HCT116 (cell line): ENCODE results near the gene SPDL1. TPM values are rescaled to one million over a fixed set of nuclear protein-coding genes. Genes with fewer than 3 reads are reported as not detected.

Experiments used
- ATAC-seq: fragments of 200-7000 bp; cut with Tn5 transposase; 2 replicates; pipeline ENCODE4 v1.9.1; 2020; ENCODE audit warnings: mild to moderate bottlenecking, moderate library complexity
- BruUV-seq: library from RNA; stranded (reverse); fragments of 400-500 nt; replicated peaks from 2 replicates; lab custom pipeline; 2021; lab: Mats Ljungman, UMichigan
- CTCF ChIA-PET: fragments of 300-600 bp; sonication (Branson Sonifier 250); formaldehyde crosslinking; loops from one replicate; lab custom pipeline; 2021; ENCODE audit warnings: antibody characterized with exemption; lab: Charles Lee
- POLR2A ChIA-PET: fragments of 300-600, 350-600 bp; sonication (Branson Sonifier 250); formaldehyde crosslinking; loops from one replicate; lab custom pipeline; 2021; ENCODE audit warnings: antibody characterized with exemption; lab: Charles Lee
- RAD21 ChIA-PET, 2 experiments: fragments of 300-600 bp; sonication (Branson Sonifier 250); formaldehyde crosslinking; loops; one replicate each; lab custom pipeline; 2023; ENCODE audit warnings: low total read pairs in 2 of 2; ENCODE audit not compliant: uncharacterized antibody in 2 of 2, unreplicated experiment in 2 of 2, low non-redundant PET in 1 of 2; lab: Charles Lee
- DNase-seq: peaks from one replicate; pipeline ENCODE4 v3.0.0-alpha.2; 2010; ENCODE audit warnings: low read depth, low spot score
- H2AFZ ChIP-seq: fragments of 200-600 bp; shearing (Covaris generic), sonication (generic); 2 replicates; pipeline ENCODE4 v1.6.1; 2017; ENCODE audit warnings: low read depth, mixed run types, mixed read lengths, antibody characterized with exemption, low read length; ENCODE audit not compliant: poor library complexity, severe bottlenecking
- H3K27ac ChIP-seq: 2 replicates; pipeline ENCODE4 v1.5.1; 2012; ENCODE audit warnings: low read depth, low read length
- H3K27me3 ChIP-seq: fragments of 200-600 bp; sonication (generic); 2 replicates; pipeline ENCODE4 v1.6.1; 2016; ENCODE audit warnings: mixed run types, low read length, mixed read lengths; ENCODE audit not compliant: insufficient read depth
- H3K36me3 ChIP-seq, 2 experiments: fragments of 200-500 bp in 1 of 2; fragments of 200-600 bp in 1 of 2; sonication (Bioruptor generic) in 1 of 2; sonication (generic) in 1 of 2; 2 replicates each; pipeline versions ENCODE4 v1.5.1 to v1.6.1; 2014 to 2016; ENCODE audit warnings: low read length in 2 of 2, inconsistent platforms in 1 of 2, mixed read lengths in 1 of 2, mixed run types in 1 of 2; ENCODE audit not compliant: insufficient read depth in 2 of 2, control insufficient read depth in 1 of 2
- H3K4me1 ChIP-seq, 2 experiments: fragments of 200-600 bp in 1 of 2; sonication (generic) in 1 of 2; 2 replicates each; pipeline versions ENCODE4 v1.5.1 to v1.6.1; 2012 to 2017; ENCODE audit warnings: low read length in 2 of 2, inconsistent platforms in 1 of 2, mild to moderate bottlenecking in 1 of 2, mixed read lengths in 1 of 2, mixed run types in 1 of 2, moderate library complexity in 1 of 2; ENCODE audit not compliant: insufficient read depth in 2 of 2, control insufficient read depth in 1 of 2
- H3K4me2 ChIP-seq: fragments of 200-600 bp; sonication (generic); 2 replicates; pipeline ENCODE4 v1.6.1; 2017; ENCODE audit warnings: mixed run types, low read length, mixed read lengths
- H3K4me3 ChIP-seq, 2 experiments: fragments of 200-600 bp in 1 of 2; sonication (generic) in 1 of 2; replicated peaks in 1 of 2; 2 replicates each; pipeline ENCODE4 v1.5.1; 2011 to 2016; ENCODE audit warnings: low read length in 2 of 2, control low read depth in 1 of 2, low read depth in 1 of 2, mild to moderate bottlenecking in 1 of 2, mixed read lengths in 1 of 2, mixed run types in 1 of 2
- H3K79me2 ChIP-seq: fragments of 200-600 bp; sonication (generic); 2 replicates; pipeline ENCODE4 v1.6.1; 2017; ENCODE audit warnings: mild to moderate bottlenecking, mixed run types, low read length, moderate library complexity, mixed read lengths; ENCODE audit not compliant: insufficient read depth
- H3K9ac ChIP-seq: fragments of 200-600 bp; sonication (generic); 2 replicates; pipeline ENCODE4 v1.6.1; 2016; ENCODE audit warnings: low read length, mixed read lengths
- H3K9me2 ChIP-seq: fragments of 200-600 bp; sonication (generic), shearing (Covaris generic); 2 replicates; pipeline ENCODE4 v1.6.1; 2017; ENCODE audit warnings: mixed run types, mild to moderate bottlenecking, moderate library complexity; ENCODE audit not compliant: insufficient read depth
- H3K9me3 ChIP-seq, 2 experiments: fragments of 200-500 bp in 1 of 2; fragments of 200-600 bp in 1 of 2; sonication (Bioruptor generic) in 1 of 2; sonication (generic) in 1 of 2; 2 replicates each; pipeline ENCODE4 v1.6.1; 2014 to 2017; ENCODE audit warnings: low read length in 2 of 2, mixed read lengths in 2 of 2, inconsistent platforms in 1 of 2, low read depth in 1 of 2, mild to moderate bottlenecking in 1 of 2, mixed run types in 1 of 2, moderate library complexity in 1 of 2; ENCODE audit not compliant: control insufficient read depth in 1 of 2, insufficient read depth in 1 of 2
- H4K20me1 ChIP-seq: fragments of 200-600 bp; sonication (generic), shearing (Covaris generic); 2 replicates; pipeline ENCODE4 v1.6.1; 2017; ENCODE audit warnings: mixed run types, mild to moderate bottlenecking, moderate library complexity; ENCODE audit not compliant: insufficient read depth
- ATF3 ChIP-seq: IDR thresholded peaks from 2 replicates; pipeline ENCODE4 v1.6.1; 2012
- CBX3 ChIP-seq: IDR thresholded peaks from 2 replicates; pipeline ENCODE4 v1.6.1; 2012; ENCODE audit warnings: low read depth
- CEBPB ChIP-seq: IDR thresholded peaks from 2 replicates; pipeline ENCODE4 v1.6.1; 2012; ENCODE audit warnings: low read depth
- CTCF ChIP-seq, 3 experiments: fragments of 200-600 bp in 1 of 3; sonication (generic) in 1 of 3; IDR thresholded peaks in 2 of 3; conservative IDR thresholded peaks in 1 of 3; 2 replicates each; pipeline ENCODE4 v1.5.1; 2012 to 2017; ENCODE audit warnings: low read depth in 2 of 3, low read length in 2 of 3, antibody characterized with exemption in 1 of 3, borderline replicate concordance in 1 of 3, control low read depth in 1 of 3, mild to moderate bottlenecking in 1 of 3, mixed read lengths in 1 of 3, mixed run types in 1 of 3, moderate library complexity in 1 of 3; ENCODE audit not compliant: insufficient read depth in 1 of 3
- EGR1 ChIP-seq: IDR thresholded peaks from 2 replicates; pipeline ENCODE4 v1.6.1; 2012; ENCODE audit warnings: low read depth
- ELF1 ChIP-seq: IDR thresholded peaks from 2 replicates; pipeline ENCODE4 v1.6.1; 2012; ENCODE audit warnings: low read depth, borderline replicate concordance
- EZH2phosphoT487 ChIP-seq: fragments of 200-600 bp; IDR thresholded peaks from 2 replicates; pipeline ENCODE4 v1.6.1; 2018; ENCODE audit warnings: antibody characterized with exemption, borderline replicate concordance
- FOSL1 ChIP-seq: IDR thresholded peaks from 2 replicates; pipeline ENCODE4 v1.6.1; 2012; ENCODE audit warnings: low read depth
- MAX ChIP-seq: IDR thresholded peaks from 2 replicates; pipeline ENCODE4 v1.6.1; 2012
- SIN3A ChIP-seq: IDR thresholded peaks from 2 replicates; pipeline ENCODE4 v1.6.1; 2012; ENCODE audit warnings: low read depth
- SP1 ChIP-seq: IDR thresholded peaks from 2 replicates; pipeline ENCODE4 v1.6.1; 2012; ENCODE audit warnings: low read depth
- SRF ChIP-seq: IDR thresholded peaks from 2 replicates; pipeline ENCODE4 v1.6.1; 2012; ENCODE audit warnings: low read depth
- TCF7L2 ChIP-seq: IDR thresholded peaks from 2 replicates; pipeline ENCODE4 v1.7.0; 2011; ENCODE audit warnings: borderline replicate concordance, inconsistent platforms; ENCODE audit not compliant: insufficient read depth, insufficient read length; ENCODE audit errors: extremely low read depth
- YY1 ChIP-seq: IDR thresholded peaks from 2 replicates; pipeline ENCODE4 v1.6.1; 2011; ENCODE audit warnings: low read length, low read depth, moderate library complexity, mild to moderate bottlenecking; ENCODE audit not compliant: insufficient replicate concordance; ENCODE audit errors: extremely low read depth
- ZBTB33 ChIP-seq: IDR thresholded peaks from 2 replicates; pipeline ENCODE4 v1.6.1; 2011; ENCODE audit warnings: mild to moderate bottlenecking, low read length, moderate library complexity; ENCODE audit not compliant: insufficient replicate concordance; ENCODE audit errors: extremely low read depth
- ZFX ChIP-seq: fragments of 450-650 bp; IDR thresholded peaks from 2 replicates; pipeline ENCODE4 v1.6.1; 2017
- intact Hi-C: fragments of 100-400 bp; cut with micrococcal nuclease; formaldehyde crosslinking; loops from 2 replicates; pipeline ENCODE4 v1.10.0; 2022
- total RNA-seq: library from RNA; stranded (reverse); gene quantifications from one replicate; pipeline ENCODE4 v1.2.1, GENCODE V29; 2021; ENCODE audit not compliant: unreplicated experiment

SPDL1 gene
- total RNA-seq, 1 experiment from 2014 or later: 28.5 TPM

- TF ChIP-seq CBX3 (no peak), TCF7L2 (no peak), ZBTB33 (no peak), SRF (no peak), CTCF (IDR thresholded peaks at IDR 0.05 in 2 of 3, conservative IDR thresholded peaks at IDR 0.05 in 1 of 3; ENCODE audit: borderline replicate concordance in 1 of 3, insufficient read depth in 1 of 3, low read depth in 2 of 3, low read length in 2 of 3) (no peak)
- TF ChIP-seq, all 23 proteins: peak for 0
Measured at GRCh38 chr5:169545762-169546161, 37.8 kb upstream of the SPDL1 start (continued).

- CTCF ChIA-PET: no interaction called here
- Histone ChIP-seq H3K9me2 (no peaks in the 10 kb centered on the region), H3K27me3 (peaks cover 7% of the 10 kb centered on the region), H2AFZ (no peak overlapping the region), H3K79me2 (no peaks in the 10 kb centered on the region), H3K9ac (no peak overlapping the region), H3K36me3 (no peaks in the 10 kb centered on the region), H3K4me1 (no peaks in the 10 kb centered on the region), H4K20me1 (no peaks in the 10 kb centered on the region), H3K9me3 (no peaks in the 10 kb centered on the region), H3K4me3 (no peak overlapping the region), H3K4me2 (no peak overlapping the region), H3K27ac (no peak overlapping the region)
- POLR2A ChIA-PET: no interaction called here
- RAD21 ChIA-PET: no interaction called here
- no TSS peak for BruUV-seq
- intact Hi-C loops: no loop called here
- DNase-seq: no peak
- no peak for ATAC-seq
- TF ChIP-seq ZBTB33: no peak
- no peak for TF ChIP-seq ATF3
- no peak for TF ChIP-seq MAX
- no peak for TF ChIP-seq SIN3A
- no peak for TF ChIP-seq EZH2phosphoT487
- no peak for TF ChIP-seq FOSL1
- TF ChIP-seq ELF1: no peak
- TF ChIP-seq CEBPB: no peak
- no peak for TF ChIP-seq SP1
- no peak for TF ChIP-seq EGR1
- no peak for TF ChIP-seq ZFX
- TF ChIP-seq YY1: no peak
Measured at GRCh38 chr5:169546346-169546745, 37.2 kb upstream of the SPDL1 start.
